Spleen (tissue), 11 donors: ENCODE data around the gene MAZ. TPM values are rescaled to one million over a fixed set of nuclear protein-coding genes. Genes with fewer than 3 reads are reported as not detected.

ENCODE experiments used
- DNase-seq: peaks from one replicate; pipeline ENCODE4 v3.0.0-alpha.2; 2020
- H3K27ac ChIP-seq, 8 donors: fragments of 200-600 bp; sonication (generic) in 7 of 8; 1 replicate in 4 of 8; 2 replicates in 4 of 8; pipeline versions ENCODE4 v1.5.0 to v1.8.0; 2016 to 2021; ENCODE audit warnings: inconsistent platforms in 4 of 8, mild to moderate bottlenecking in 4 of 8, moderate library complexity in 1 of 8
- H3K27me3 ChIP-seq, 7 donors: fragments of 200-600 bp; sonication (generic) in 6 of 7; replicated peaks in 1 of 7; 1 replicate in 4 of 7; 2 replicates in 3 of 7; pipeline versions ENCODE4 v1.5.0 to v1.8.0; 2016 to 2021; ENCODE audit warnings: inconsistent platforms in 3 of 7, mild to moderate bottlenecking in 1 of 7
- H3K36me3 ChIP-seq, 6 donors: fragments of 200-600 bp; sonication (generic) in 5 of 6; 1 replicate in 4 of 6; 2 replicates in 2 of 6; pipeline versions ENCODE4 v1.5.0 to v1.8.0; 2016 to 2021; ENCODE audit warnings: inconsistent platforms in 2 of 6
- H3K4me1 ChIP-seq, 6 donors: fragments of 200-600 bp; sonication (generic) in 5 of 6; 1 replicate in 3 of 6; 2 replicates in 3 of 6; pipeline versions ENCODE4 v1.5.0 to v1.8.0; 2016 to 2021; ENCODE audit warnings: inconsistent platforms in 3 of 6
- H3K4me3 ChIP-seq, 8 donors: fragments of 200-600 bp; sonication (generic) in 7 of 8; 1 replicate in 4 of 8; 2 replicates in 4 of 8; pipeline versions ENCODE4 v1.5.0 to v1.8.0; 2016 to 2021; ENCODE audit warnings: inconsistent platforms in 4 of 8, mild to moderate bottlenecking in 4 of 8, moderate library complexity in 2 of 8
- H3K9me3 ChIP-seq, 8 donors: fragments of 200-600 bp; sonication (generic) in 7 of 8; 1 replicate in 4 of 8; 2 replicates in 4 of 8; pipeline versions ENCODE4 v1.5.0 to v1.8.0; 2016 to 2021; ENCODE audit warnings: inconsistent platforms in 4 of 8
- POLR2A ChIP-seq, 3 donors: fragments of 450-650 bp; IDR thresholded peaks; one replicate each; pipeline ENCODE4 v1.5.1; 2017; ENCODE audit warnings: antibody characterized with exemption in 3 of 3, mild to moderate bottlenecking in 1 of 3
- POLR2AphosphoS5 ChIP-seq, 3 donors: sonication (generic); formaldehyde crosslinking; IDR thresholded peaks; one replicate each; pipeline ENCODE4 v1.5.1; 2017; ENCODE audit warnings: antibody characterized with exemption in 3 of 3
- WGBS, 5 donors: extraction: QIAGEN DNeasy Blood & Tissue Kit in 3 of 5; methylation state at CpG; one replicate each; pipeline versions ENCODE4 v1.1.5 to v1.1.7; 2013 to 2018; 5-methylcytosine and 5-hydroxymethylcytosine counted together
- intact Hi-C: fragments of 100-400 bp; cut with DNase I; formaldehyde crosslinking; loops from one replicate; pipeline ENCODE4 v1.15.0; 2023; ENCODE audit warnings: low total_unique reads
- polyA plus RNA-seq, 3 donors: library from polyadenylated mRNA; stranded (reverse); fragments of 200-250 nt; gene quantifications; one replicate each; pipeline ENCODE4 v1.2.1, GENCODE V29; 2013
- total RNA-seq, 7 donors: library from RNA; depleted of rRNA in 3 of 7; stranded (reverse); fragments of >200 nt in 3 of 7; fragmentation: NEBNext Ultra II Directional in 4 of 7; extraction: Animal tissue kit (Norgen Biotek cat#: 25700) in 4 of 7; gene quantifications; one replicate each; pipeline versions ENCODE4 v1.1.0 to v1.2.1, GENCODE V29; 2016 to 2021
- TF ChIP-seq, protein P1 (sequence below), 11 experiments: fragments of 200-600 bp in 7 of 11; fragments of 450-650 bp in 4 of 11; sonication (generic) in 4 of 11; IDR thresholded peaks in 8 of 11; conservative IDR thresholded peaks in 3 of 11; 1 replicate in 7 of 11; 2 replicates in 4 of 11; pipeline versions ENCODE4 v1.4.0 to v1.8.0; 2016 to 2021; ENCODE audit warnings: antibody characterized with exemption in 11 of 11, inconsistent platforms in 4 of 11, mild to moderate bottlenecking in 1 of 11
- donor health status: healthy with polysubstance abuse.
- donor health status: DM: no; HTN: no; CAD: no; lungs with moderate emphysema.
- donor health status: DM: no; HTN: no; CAD: no.
- donor health status: Bipolar disorder and iron deficiency.
- donor health status: healthy.
- donor health status: DM: no; HTN: no; CAD: no.
- donor health status: DM: yes; HTN: yes; CAD: no.

MAZ gene
- total and polyA plus RNA-seq, 10 donors: 82.7 to 157 (median 113) TPM

DNA sequence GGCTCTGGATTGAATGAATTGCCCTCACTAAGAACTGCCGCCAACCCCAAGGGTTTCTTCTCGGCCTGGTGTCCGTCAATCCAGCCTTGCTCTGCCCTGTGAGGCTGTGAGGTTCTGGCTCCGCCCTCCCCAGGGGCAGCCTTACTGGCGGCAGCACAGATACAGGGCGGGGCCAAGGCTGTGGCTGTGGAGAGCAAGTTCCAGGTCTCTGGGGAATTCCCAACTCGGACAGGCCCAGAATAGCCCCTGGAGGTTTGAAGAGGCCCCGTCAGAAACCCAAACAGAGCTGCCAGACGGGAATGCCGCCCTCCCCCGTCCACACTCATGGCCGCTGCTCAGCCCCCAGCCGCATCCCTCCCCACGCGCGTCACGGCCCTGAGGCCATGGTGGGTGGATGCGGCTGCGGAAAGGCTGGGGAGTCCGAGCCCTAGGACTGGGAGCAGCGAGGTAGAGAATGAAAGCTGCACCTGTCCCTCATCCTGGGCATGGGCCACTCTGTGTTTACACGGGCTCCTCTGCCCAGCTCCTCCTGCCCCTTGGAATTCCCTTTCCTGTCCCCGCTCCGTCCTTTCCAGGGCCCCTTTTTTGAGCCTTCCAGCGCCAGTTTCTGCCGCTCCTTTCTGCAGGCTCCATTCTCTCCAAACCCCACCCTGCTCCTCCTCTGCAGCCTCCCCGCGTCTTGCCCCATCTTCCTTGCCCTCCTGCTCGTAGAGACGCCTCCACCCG, 5.0 kb downstream of the MAZ start:
- H3K36me3 ChIP-seq: peaks cover 0 to 27% (median 19%) of the 10 kb centered on the region in 6 donors
- peak; percentile 96 for DNase-seq
- intact Hi-C loops: no loop called here
- WGBS, 5 donors: 1 to 2% (median 2%) methylated on average over 17 to 31 of the region's 31 CpGs
- H3K4me3 ChIP-seq: peak overlapping the region; percentile 39 to 76 (median 46)
- H3K4me1 ChIP-seq: peaks cover 48 to 87% (median 76%) of the 10 kb centered on the region in 6 donors
- peaks cover 0 to 19% (median 10%) of the 10 kb centered on the region in 7 donors for H3K27me3 ChIP-seq
- H3K9me3 ChIP-seq: no peaks in the 10 kb centered on the region
- TF ChIP-seq POLR2AphosphoS5 (IDR thresholded peaks at IDR 0.05) (peak; percentile 78 to 90 (median 79)), POLR2A (IDR thresholded peaks at IDR 0.05) (no peak)
- TF ChIP-seq, protein P1, sequence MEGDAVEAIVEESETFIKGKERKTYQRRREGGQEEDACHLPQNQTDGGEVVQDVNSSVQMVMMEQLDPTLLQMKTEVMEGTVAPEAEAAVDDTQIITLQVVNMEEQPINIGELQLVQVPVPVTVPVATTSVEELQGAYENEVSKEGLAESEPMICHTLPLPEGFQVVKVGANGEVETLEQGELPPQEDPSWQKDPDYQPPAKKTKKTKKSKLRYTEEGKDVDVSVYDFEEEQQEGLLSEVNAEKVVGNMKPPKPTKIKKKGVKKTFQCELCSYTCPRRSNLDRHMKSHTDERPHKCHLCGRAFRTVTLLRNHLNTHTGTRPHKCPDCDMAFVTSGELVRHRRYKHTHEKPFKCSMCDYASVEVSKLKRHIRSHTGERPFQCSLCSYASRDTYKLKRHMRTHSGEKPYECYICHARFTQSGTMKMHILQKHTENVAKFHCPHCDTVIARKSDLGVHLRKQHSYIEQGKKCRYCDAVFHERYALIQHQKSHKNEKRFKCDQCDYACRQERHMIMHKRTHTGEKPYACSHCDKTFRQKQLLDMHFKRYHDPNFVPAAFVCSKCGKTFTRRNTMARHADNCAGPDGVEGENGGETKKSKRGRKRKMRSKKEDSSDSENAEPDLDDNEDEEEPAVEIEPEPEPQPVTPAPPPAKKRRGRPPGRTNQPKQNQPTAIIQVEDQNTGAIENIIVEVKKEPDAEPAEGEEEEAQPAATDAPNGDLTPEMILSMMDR (IDR thresholded peaks at IDR 0.05 in 8 of 11, conservative IDR thresholded peaks at IDR 0.05 in 3 of 11): peak in 1 of 11 experiments; percentile 18
- peak overlapping the region; percentile 57 to 100 (median 86) for H3K27ac ChIP-seq

DNA sequence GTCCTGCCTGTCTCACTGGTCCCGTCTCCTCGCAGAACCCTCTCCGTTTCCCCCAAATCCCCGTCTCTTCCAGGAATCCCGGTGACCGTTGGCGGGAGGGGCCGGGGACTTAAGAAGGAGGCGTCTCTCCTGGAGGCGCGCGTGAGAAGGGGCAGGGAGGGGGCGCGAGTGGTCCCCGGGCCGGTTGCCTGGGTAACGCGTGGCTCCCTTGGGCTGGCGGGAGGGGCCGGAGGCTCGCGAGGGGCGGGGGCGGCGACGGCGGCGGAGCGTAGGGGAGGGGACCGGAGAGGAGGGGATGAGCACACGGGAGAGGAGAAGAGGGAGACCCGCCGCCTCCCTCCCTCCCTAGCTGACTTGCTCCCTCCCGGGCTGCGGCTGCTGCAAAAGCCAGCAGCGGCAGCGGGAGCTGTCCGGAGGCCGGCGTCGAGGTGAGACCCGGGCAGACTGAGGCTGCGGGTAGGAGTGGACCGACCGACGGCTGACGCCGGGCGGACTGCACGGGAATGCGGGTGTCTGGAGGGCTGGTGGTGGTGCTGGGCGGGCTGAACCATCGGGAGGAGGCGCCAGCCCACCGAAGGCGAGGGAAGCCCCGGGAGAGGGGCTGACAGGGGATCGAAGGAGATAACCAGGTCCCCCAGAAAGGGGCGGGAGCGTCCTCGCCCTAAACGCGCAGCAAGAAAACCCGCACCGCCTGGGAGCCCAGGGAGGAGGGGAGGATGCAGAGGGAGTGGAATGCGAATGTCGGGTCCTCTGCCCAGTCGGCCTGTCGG, 5.8 kb downstream of the MAZ start, which contains the start of gene PRRT2:
Gene PRRT2, plus strand, starts transcription at position 298 of the 770 bp plus-strand sequence. CDS start 862 bp downstream, outside the sequence.
- Histone ChIP-seq H3K36me3 (peaks cover 0 to 27% (median 19%) of the 10 kb centered on the region in 6 donors), H3K4me1 (peaks cover 48 to 93% (median 81%) of the 10 kb centered on the region in 6 donors)
- peak; percentile 89 for DNase-seq

DNA sequence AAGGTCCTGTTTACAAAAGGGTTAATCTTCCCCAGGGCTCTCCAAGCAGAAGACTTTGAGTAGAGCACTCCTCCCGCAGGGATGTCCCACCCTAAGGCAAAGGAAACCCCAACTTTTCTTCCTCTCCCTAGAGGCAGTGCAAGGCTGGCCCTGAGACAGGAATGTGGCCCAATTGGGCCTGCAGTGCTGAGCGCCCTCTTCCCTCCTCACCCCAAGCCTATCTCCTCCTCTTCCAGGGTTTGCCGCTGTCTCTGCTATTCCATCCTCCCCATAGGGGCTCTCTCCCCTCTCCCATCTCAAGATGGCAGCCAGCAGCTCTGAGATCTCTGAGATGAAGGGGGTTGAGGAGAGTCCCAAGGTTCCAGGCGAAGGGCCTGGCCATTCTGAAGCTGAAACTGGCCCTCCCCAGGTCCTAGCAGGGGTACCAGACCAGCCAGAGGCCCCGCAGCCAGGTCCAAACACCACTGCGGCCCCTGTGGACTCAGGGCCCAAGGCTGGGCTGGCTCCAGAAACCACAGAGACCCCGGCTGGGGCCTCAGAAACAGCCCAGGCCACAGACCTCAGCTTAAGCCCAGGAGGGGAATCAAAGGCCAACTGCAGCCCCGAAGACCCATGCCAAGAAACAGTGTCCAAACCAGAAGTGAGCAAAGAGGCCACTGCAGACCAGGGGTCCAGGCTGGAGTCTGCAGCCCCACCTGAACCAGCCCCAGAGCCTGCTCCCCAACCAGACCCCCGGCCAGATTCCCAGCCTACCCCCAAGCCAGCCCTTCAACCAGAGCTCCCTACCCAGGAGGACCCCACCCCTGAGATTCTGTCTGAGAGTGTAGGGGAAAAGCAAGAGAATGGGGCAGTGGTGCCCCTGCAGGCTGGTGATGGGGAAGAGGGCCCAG, 6.7 kb downstream of the MAZ start:
- Histone ChIP-seq H3K27ac (peak overlapping the region in 1 of 8 donors; percentile 93), H3K4me3 (peak overlapping the region in 3 of 8 donors; percentile 49 to 76 (median 49)), H3K9me3 (no peaks in the 10 kb centered on the region), H3K27me3 (peaks cover 0 to 19% (median 10%) of the 10 kb centered on the region in 7 donors), H3K36me3 (peaks cover 0 to 32% (median 19%) of the 10 kb centered on the region in 6 donors), H3K4me1 (peaks cover 52 to 93% (median 81%) of the 10 kb centered on the region in 6 donors)
- 79 to 92% (median 86%) methylated on average over 8 to 9 of the region's 9 CpGs for WGBS, 5 donors
- no peak for DNase-seq
- TF ChIP-seq, protein P1 (IDR thresholded peaks at IDR 0.05 in 8 of 11, conservative IDR thresholded peaks at IDR 0.05 in 3 of 11): no peak
- TF ChIP-seq POLR2AphosphoS5 (IDR thresholded peaks at IDR 0.05) (no peak), POLR2A (IDR thresholded peaks at IDR 0.05) (no peak)
- intact Hi-C loops: no loop called here

More for the DNA sequence above, 5.8 kb downstream of the MAZ start, which contains the start of gene PRRT2:
- TF ChIP-seq, protein P1 (IDR thresholded peaks at IDR 0.05 in 8 of 11, conservative IDR thresholded peaks at IDR 0.05 in 3 of 11): no peak
- TF ChIP-seq POLR2AphosphoS5 (IDR thresholded peaks at IDR 0.05): no peak
- no peak for TF ChIP-seq POLR2A (IDR thresholded peaks at IDR 0.05)
- 6 to 11% (median 6%) methylated on average over 43 to 69 of the region's 69 CpGs for WGBS, 5 donors
- Histone ChIP-seq H3K4me3 (peak within 1 kb of the TSS; percentile 39 to 76 (median 46)), H3K27me3 (peaks cover 0 to 19% (median 10%) of the 10 kb centered on the region in 7 donors), H3K27ac (peak within 1 kb of the TSS; percentile 57 to 100 (median 86)), H3K9me3 (no peaks in the 10 kb centered on the region)
- intact Hi-C loops: no loop called here
